Fibroblast of lung (primary cell): ENCODE data around the gene PGAP1. TPM values are rescaled to one million over a fixed set of nuclear protein-coding genes. Genes with fewer than 3 reads are reported as not detected.

Experiments
- DNase-seq, 2 donors: peaks; one replicate each; pipeline versions ENCODE4 v3.0.0 to v3.0.0-alpha.2; 2010; ENCODE audit warnings: low read depth in 2 of 2
- H2AFZ ChIP-seq: 2 replicates; pipeline ENCODE4 v1.5.1; 2012; ENCODE audit warnings: low read length, control low read depth, inconsistent platforms
- H3K27ac ChIP-seq: 2 replicates; pipeline ENCODE4 v1.5.1; 2011; ENCODE audit warnings: low read length, control low read depth; ENCODE audit not compliant: insufficient read depth
- H3K27me3 ChIP-seq: 2 replicates; pipeline ENCODE4 v1.5.1; 2011; ENCODE audit warnings: mild to moderate bottlenecking, low read length; ENCODE audit not compliant: control insufficient read depth, insufficient read depth
- H3K36me3 ChIP-seq: 2 replicates; pipeline ENCODE4 v1.5.1; 2011; ENCODE audit warnings: low read length; ENCODE audit not compliant: control insufficient read depth, insufficient read depth
- H3K4me1 ChIP-seq: 2 replicates; pipeline ENCODE4 v1.5.1; 2011; ENCODE audit warnings: low read length; ENCODE audit not compliant: control insufficient read depth, insufficient read depth; ENCODE audit errors: extremely low read depth
- H3K4me2 ChIP-seq: 2 replicates; pipeline ENCODE4 v1.5.1; 2011; ENCODE audit warnings: low read length, control low read depth; ENCODE audit not compliant: insufficient read depth; ENCODE audit errors: extremely low read depth
- H3K4me3 ChIP-seq, 4 experiments: fragments of 200-600 bp in 1 of 4; sonication (generic) in 1 of 4; replicated peaks in 1 of 4; 2 replicates each; pipeline ENCODE4 v1.5.1; 2011 to 2016; ENCODE audit warnings: low read length in 4 of 4, low read depth in 3 of 4, mild to moderate bottlenecking in 3 of 4, control low read depth in 2 of 4, inconsistent platforms in 1 of 4, mixed read lengths in 1 of 4; ENCODE audit not compliant: insufficient read depth in 1 of 4; ENCODE audit errors: control extremely low read depth in 1 of 4
- H3K79me2 ChIP-seq: 2 replicates; pipeline ENCODE4 v1.5.1; 2012; ENCODE audit warnings: mild to moderate bottlenecking, low read length, inconsistent platforms; ENCODE audit not compliant: control insufficient read depth, insufficient read depth
- H3K9ac ChIP-seq: 2 replicates; pipeline ENCODE4 v1.5.1; 2011; ENCODE audit warnings: mild to moderate bottlenecking, low read length, control low read depth; ENCODE audit not compliant: insufficient read depth
- H3K9me3 ChIP-seq: 2 replicates; pipeline ENCODE4 v1.5.1; 2012; ENCODE audit warnings: low read depth, low read length; ENCODE audit not compliant: control insufficient read depth, insufficient read depth
- H4K20me1 ChIP-seq: 2 replicates; pipeline ENCODE4 v1.5.1; 2011; ENCODE audit warnings: low read length; ENCODE audit not compliant: control insufficient read depth, insufficient read depth; ENCODE audit errors: extremely low read depth
- EZH2 ChIP-seq: IDR thresholded peaks from 2 replicates; pipeline ENCODE4 v1.5.1; 2012; ENCODE audit warnings: low read length, control low read depth, mild to moderate bottlenecking; ENCODE audit errors: missing control alignments
- polyA plus RNA-seq, 2 donors: library from polyadenylated mRNA; depleted of rRNA in 1 of 2; stranded (reverse) in 1 of 2; unstranded in 1 of 2; fragments of >200 nt; gene quantifications; 2 replicates each; pipeline ENCODE4 v1.2.1, GENCODE V29; 2011 to 2012; ENCODE audit warnings: missing spikeins in 1 of 2
- total RNA-seq: library from RNA; depleted of rRNA; stranded (reverse); fragments of >200 nt; gene quantifications from 2 replicates; pipeline ENCODE4 v1.2.1, GENCODE V29; 2014
- TF ChIP-seq, protein P1 (sequence below), 2 donors: IDR thresholded peaks in 1 of 2; conservative IDR thresholded peaks in 1 of 2; 1 replicate in 1 of 2; 2 replicates in 1 of 2; pipeline ENCODE4 v1.5.1; 2011 to 2012; ENCODE audit warnings: low read length in 2 of 2, control low read depth in 1 of 2, inconsistent platforms in 1 of 2, low read depth in 1 of 2, mild to moderate bottlenecking in 1 of 2

PGAP1 gene
- total and polyA plus RNA-seq, 2 donors (not counting 1 experiment from before 2014, with no cell fraction given) = 7.0 to 12.1 TPM

DNA sequence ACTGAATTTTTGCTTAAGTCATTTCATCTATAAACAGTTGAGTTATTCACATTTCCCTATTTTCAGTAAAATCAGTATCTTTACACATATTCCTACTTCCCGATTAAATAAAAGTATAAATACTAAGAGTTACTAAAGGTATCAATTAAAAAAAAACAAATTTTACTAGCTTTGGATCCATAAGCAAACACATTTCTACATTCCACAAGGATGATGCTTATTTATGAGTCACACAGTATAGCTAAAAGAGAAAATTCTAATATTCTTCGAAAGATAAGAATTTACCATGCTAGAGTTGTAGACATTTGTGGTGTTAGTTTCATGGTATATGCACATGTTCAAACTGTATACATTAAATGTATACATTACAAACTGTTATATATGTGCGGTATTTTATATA, 23.7 kb downstream of the PGAP1 start:
- Histone ChIP-seq H3K27ac (no peak overlapping the region), H2AFZ (no peak overlapping the region), H3K79me2 (no peaks in the 10 kb centered on the region), H3K4me3 (no peak overlapping the region), H3K9me3 (no peaks in the 10 kb centered on the region), H4K20me1 (no peaks in the 10 kb centered on the region), H3K27me3 (no peaks in the 10 kb centered on the region), H3K4me1 (no peaks in the 10 kb centered on the region), H3K36me3 (no peaks in the 10 kb centered on the region), H3K4me2 (no peak overlapping the region), H3K9ac (no peak overlapping the region)
- TF ChIP-seq, protein P1, sequence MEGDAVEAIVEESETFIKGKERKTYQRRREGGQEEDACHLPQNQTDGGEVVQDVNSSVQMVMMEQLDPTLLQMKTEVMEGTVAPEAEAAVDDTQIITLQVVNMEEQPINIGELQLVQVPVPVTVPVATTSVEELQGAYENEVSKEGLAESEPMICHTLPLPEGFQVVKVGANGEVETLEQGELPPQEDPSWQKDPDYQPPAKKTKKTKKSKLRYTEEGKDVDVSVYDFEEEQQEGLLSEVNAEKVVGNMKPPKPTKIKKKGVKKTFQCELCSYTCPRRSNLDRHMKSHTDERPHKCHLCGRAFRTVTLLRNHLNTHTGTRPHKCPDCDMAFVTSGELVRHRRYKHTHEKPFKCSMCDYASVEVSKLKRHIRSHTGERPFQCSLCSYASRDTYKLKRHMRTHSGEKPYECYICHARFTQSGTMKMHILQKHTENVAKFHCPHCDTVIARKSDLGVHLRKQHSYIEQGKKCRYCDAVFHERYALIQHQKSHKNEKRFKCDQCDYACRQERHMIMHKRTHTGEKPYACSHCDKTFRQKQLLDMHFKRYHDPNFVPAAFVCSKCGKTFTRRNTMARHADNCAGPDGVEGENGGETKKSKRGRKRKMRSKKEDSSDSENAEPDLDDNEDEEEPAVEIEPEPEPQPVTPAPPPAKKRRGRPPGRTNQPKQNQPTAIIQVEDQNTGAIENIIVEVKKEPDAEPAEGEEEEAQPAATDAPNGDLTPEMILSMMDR (conservative IDR thresholded peaks at IDR 0.05 in 1 of 2, IDR thresholded peaks at IDR 0.05 in 1 of 2; ENCODE audit: low read depth in 1 of 2, low read length in 2 of 2) = no peak
- TF ChIP-seq EZH2 = no peak
- peak; percentile 22 to 42 for DNase-seq

DNA sequence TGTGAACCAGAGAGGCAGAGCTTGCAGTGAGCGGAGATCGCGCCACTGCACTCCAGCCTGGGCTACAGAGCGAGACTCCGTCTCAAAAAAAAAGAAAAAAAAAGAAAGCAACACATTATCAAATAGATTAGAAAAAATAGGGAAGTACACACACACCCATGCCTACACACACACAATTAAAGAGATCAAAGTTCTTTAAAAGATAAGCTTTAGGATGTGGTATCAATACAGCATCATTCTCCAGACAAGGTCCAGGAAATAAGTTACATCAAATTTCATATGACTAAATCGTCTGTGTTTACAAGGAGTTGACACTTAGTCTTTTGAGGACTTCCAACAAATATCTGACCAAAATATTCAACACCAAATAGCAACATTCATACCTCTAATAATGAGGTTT, 25.7 kb downstream of the PGAP1 start:
- H3K27ac ChIP-seq = no peak overlapping the region
- H3K4me3 ChIP-seq = no peak overlapping the region
- H3K36me3 ChIP-seq = no peaks in the 10 kb centered on the region
- H3K27me3 ChIP-seq = no peaks in the 10 kb centered on the region
- DNase-seq = no peak
- TF ChIP-seq EZH2 = no peak
- TF ChIP-seq, protein P1 (conservative IDR thresholded peaks at IDR 0.05 in 1 of 2, IDR thresholded peaks at IDR 0.05 in 1 of 2; ENCODE audit: low read depth in 1 of 2, low read length in 2 of 2) = no peak
- H2AFZ ChIP-seq = no peak overlapping the region
- no peaks in the 10 kb centered on the region for H3K4me1 ChIP-seq
- no peaks in the 10 kb centered on the region for H3K79me2 ChIP-seq
- H3K9ac ChIP-seq = no peak overlapping the region
- no peak overlapping the region for H3K4me2 ChIP-seq
- no peaks in the 10 kb centered on the region for H3K9me3 ChIP-seq
- H4K20me1 ChIP-seq = no peaks in the 10 kb centered on the region

DNA sequence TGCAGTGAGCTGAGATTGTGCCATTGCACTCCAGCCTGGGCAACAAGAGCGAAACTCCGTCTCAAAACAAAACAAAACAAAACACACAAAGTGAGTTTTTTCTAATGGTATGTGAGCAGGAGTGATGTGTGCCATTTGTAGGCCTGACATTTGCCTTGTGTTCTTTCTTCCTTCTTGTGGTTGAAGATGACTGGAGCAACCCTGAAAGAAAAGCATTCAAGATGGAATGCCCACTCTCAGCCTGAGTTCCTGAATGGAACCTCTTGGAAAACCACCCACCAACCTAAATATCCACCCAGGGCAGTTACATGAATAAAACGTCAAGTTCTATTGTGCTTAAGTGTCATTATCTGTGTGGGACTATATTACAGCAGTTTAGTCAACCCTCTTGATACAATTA, 26.5 kb downstream of the PGAP1 start:
- H3K9ac ChIP-seq = no peak overlapping the region
- no peaks in the 10 kb centered on the region for H3K36me3 ChIP-seq
- no peaks in the 10 kb centered on the region for H3K27me3 ChIP-seq
- H3K4me3 ChIP-seq = no peak overlapping the region
- no peaks in the 10 kb centered on the region for H4K20me1 ChIP-seq
- H3K4me2 ChIP-seq = no peak overlapping the region
- H2AFZ ChIP-seq = no peak overlapping the region
- H3K4me1 ChIP-seq = no peaks in the 10 kb centered on the region
- no peaks in the 10 kb centered on the region for H3K79me2 ChIP-seq
- TF ChIP-seq, protein P1 (conservative IDR thresholded peaks at IDR 0.05 in 1 of 2, IDR thresholded peaks at IDR 0.05 in 1 of 2; ENCODE audit: low read depth in 1 of 2, low read length in 2 of 2) = no peak
- no peak for TF ChIP-seq EZH2
- H3K27ac ChIP-seq = no peak overlapping the region
- DNase-seq = no peak
- no peaks in the 10 kb centered on the region for H3K9me3 ChIP-seq
